Measurements from ENCODE around the gene NOC2L.
A peak's percentile ranks its signal among the peaks of the same experiment; 100 is the strongest.

Gene NOC2L

GRCh38 chr1:958823-959730 is at the start of gene NOC2L:
Gene NOC2L, minus strand, starts transcription at chr1:959256. Its CDS starts 16 bp downstream, at chr1:959240.
- DNase-seq (ENCODE audit: low read depth) = peak; percentile 47

GRCh38 chr1:1006305-1007159 is 47.5 kb upstream of the NOC2L start:
- DNase-seq (ENCODE audit: low read depth) = no peak

More at GRCh38 chr1:958823-959730, at the start of gene NOC2L:
- H3K4me3 ChIP-seq (ENCODE audit: low read depth, low read length) = peak within 1 kb of the TSS; percentile 100

DNA sequence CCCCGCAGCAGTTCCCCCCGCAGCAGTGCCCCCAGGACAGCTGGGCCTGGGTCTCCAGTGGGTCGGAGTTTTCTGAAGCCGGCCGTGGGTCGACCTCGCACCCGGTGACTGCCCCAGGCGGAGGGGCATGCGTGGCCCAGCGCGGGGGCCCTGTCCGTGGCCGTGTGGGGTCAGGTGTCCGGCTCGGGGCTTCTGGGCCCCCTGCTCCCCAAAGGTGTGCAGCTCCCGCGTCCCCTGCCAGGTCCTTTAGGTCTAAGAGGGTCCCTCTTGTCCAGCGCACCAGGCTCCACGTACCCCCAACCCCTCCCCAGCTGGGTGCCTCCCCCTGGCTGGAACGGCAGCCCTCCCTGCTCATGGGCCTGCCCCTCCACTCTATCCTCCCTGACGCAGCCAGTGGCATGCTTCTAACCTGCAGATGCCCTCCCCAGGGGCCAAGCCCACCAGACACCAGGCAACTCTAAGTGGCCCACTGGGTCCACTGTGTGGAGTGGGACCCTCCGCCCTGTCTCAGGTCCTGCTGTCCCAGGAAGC is 46.8 kb upstream of the NOC2L start:
- no peak overlapping the region for H3K4me3 ChIP-seq (ENCODE audit: low read depth, low read length)
- no peak for DNase-seq (ENCODE audit: low read depth)

More at GRCh38 chr1:1006305-1007159, 47.5 kb upstream of the NOC2L start:
- no peak overlapping the region for H3K4me3 ChIP-seq (ENCODE audit: low read depth, low read length)

GRCh38 chr1:1004780-1005697 is 46.0 kb upstream of the NOC2L start:
- H3K4me3 ChIP-seq (ENCODE audit: low read depth, low read length) = no peak overlapping the region
- DNase-seq (ENCODE audit: low read depth) = no peak

GRCh38 chr1:1004420-1004779 is 45.3 kb upstream of the NOC2L start:
- no peak overlapping the region for H3K4me3 ChIP-seq (ENCODE audit: low read depth, low read length)
- DNase-seq (ENCODE audit: low read depth) = no peak

DNA sequence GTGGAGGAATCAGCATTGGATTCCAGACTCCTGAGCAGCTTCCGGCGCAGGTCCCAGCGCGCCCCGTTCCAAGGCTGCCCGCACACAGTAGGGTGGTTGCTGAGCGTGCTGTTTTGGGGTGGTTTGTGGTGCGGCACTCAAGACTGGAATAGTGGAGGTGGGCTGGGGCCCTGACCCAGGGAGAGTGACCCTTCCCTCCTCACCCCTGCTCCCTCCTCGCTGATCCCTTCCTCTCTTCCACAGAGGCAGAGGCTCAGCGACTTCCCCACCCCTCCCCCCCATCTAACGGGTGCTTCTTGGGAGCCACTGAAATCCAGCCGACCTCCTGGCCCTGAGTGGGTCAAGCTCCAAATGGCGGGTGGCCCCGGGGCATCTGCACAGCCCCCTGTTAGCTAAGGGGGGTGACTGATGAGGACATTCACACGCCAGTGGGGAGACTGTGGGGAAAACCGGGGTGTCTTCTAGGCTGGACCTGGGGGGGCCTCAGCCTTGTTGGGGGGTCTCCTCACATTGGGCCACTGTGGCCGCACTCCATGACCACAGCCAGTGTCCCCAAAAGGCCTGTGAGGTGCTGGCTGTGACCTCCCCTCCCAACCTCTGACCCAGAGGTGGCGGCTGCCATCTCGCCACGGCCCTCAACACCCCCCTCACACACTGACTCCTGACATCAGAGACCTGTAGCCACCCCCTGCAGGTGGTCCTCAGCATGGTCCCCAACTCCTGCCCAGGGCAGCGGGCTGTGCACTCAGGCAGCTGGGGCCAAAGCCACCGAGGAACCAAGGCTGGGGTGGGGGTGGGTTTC is 44.8 kb upstream of the NOC2L start:
- H3K4me3 ChIP-seq (ENCODE audit: low read depth, low read length) = no peak overlapping the region
- no peak for DNase-seq (ENCODE audit: low read depth)

DNA sequence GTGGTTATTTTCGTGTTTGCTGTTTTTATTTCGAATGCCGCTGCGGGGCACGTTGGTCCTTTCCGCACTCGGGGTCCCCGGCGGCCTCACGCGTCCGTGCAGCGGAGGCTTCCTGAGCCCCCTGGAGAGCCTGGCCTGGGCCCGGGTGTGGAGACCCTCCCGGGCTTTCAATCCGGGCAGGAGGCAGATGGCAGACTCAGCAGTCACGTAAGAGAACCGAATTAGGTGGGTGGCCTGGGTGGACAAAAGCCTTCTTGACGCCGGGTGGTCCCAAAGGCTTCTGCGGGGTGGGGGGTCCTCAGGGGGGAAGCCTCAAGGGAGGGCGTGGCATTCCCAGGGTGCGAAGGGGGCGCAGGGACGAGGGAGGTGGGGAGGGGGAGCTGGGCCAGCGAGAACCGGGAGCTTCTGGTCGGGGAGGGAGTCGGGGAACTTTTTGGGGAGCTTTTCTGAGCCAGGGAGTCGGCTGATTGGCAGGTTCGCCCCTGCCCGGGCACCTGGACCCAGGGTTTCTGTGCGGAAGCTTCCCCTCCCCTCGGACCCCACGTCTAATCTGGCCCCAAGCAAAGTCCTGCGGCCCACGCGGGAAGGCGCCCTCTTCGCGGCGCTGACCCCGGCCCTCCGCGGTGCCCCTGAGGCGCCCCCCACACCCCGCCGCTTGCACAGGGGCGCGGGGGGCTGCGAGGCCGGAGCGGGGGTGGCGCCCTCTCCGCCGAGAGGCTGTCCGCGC is 42.2 kb upstream of the NOC2L start:
- DNase-seq (ENCODE audit: low read depth) = no peak
- peak overlapping the region; percentile 60 for H3K4me3 ChIP-seq (ENCODE audit: low read depth, low read length)

DNA sequence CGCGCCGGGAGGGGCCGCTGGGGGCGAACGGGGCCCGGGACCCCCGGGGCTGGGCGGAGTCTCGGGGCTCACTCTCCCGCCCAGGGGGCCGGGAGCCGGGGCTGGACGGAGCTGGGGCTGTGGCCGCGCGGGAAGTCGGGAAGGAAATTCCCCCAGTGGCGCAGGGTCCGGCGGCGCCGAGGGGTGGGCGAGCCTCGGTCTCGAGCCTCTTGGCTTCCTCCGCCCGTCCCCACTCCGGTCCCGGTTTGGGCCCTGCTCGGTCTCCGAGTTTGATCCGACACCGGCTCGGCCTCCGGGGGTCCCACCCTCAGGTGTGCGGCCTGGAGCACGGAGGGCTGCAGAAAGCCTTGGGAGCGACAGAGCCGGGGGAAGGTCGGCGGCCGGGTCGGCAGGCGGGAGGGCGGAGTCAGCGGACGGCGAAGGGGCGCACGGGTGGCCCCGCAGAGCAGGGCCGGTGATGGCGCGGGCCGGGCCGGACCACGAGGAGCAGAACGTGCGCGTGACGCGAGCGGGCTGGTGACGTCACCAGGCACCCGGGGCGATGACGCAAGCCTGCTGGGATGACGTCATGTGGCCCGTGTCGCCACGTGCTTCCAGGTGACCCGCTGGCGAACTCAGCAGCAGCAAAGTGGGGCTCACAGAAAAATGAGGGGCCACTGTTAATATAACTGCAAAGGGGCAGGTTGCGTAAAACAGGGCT is 41.5 kb upstream of the NOC2L start:
- H3K4me3 ChIP-seq (ENCODE audit: low read depth, low read length) = peak overlapping the region; percentile 60
- DNase-seq (ENCODE audit: low read depth) = peak; percentile 70

GRCh38 chr1:999725-1000356 is 40.8 kb upstream of the NOC2L start, which contains the start of gene HES4:
Gene HES4, minus strand, starts transcription at chr1:1000097. Its CDS starts 124 bp downstream, at chr1:999973.
- peak within 1 kb of the TSS; percentile 60 for H3K4me3 ChIP-seq (ENCODE audit: low read depth, low read length)
- peak; percentile 76 for DNase-seq (ENCODE audit: low read depth)

GRCh38 chr1:998995-999724 is 40.1 kb upstream of the NOC2L start:
- no peak for DNase-seq (ENCODE audit: low read depth)
- peak overlapping the region; percentile 60 for H3K4me3 ChIP-seq (ENCODE audit: low read depth, low read length)

GRCh38 chr1:998745-998994 is 39.6 kb upstream of the NOC2L start:
- no peak for DNase-seq (ENCODE audit: low read depth)
- peak overlapping the region; percentile 60 for H3K4me3 ChIP-seq (ENCODE audit: low read depth, low read length)

DNA sequence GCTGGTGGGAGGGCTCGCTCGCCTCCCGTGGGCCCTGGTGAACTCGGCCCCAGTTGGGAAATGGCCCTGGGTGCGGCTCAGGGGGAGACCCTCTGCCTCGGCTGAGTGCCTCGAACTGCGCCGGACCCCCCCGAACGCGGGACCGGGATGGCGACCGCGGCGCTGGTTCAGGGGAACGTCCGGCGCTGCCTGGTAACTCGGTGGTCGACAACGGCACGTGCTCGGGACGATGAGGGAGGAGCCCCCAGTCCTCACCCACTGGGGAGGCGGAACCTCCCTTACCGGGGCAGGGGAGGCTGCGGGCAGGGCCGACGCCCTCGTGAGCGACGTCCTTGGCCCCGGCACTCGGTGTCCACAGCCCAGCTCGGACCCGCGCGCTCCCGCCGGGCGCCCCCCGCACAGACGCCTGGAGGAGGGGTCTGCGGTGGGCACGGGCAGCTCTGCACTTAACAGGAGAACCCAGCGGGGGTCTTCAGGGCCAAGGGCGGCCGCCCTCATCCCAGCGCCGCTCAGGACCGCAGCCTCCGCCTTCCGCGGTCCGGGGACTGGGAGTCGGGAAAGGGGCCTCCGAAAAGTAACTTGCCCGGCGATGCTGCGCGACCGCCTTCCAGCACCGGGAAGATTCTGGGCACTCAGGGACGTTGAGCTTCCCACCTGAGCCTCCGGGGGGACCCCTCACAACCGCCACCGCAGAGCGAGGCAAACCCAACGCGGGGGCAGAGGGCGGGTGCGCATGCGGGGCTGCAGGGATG is 39.1 kb upstream of the NOC2L start:
- DNase-seq (ENCODE audit: low read depth) = no peak
- peak overlapping the region; percentile 9 for H3K4me3 ChIP-seq (ENCODE audit: low read depth, low read length)

DNA sequence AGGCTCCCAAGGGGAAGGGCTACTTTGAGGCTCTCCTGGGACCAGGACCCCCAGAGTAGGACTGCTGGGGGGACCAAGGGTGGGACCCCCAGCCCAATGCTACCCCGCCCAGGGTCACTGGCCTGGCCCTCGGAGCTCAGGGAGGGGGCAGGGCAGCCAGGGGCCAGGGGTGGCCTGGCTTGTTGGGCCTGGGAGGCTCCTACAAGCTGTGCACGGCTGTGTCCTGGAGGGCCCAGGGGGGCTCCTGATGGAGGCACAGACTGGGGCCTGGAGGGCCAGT is 38.6 kb upstream of the NOC2L start:
- H3K4me3 ChIP-seq (ENCODE audit: low read depth, low read length) = no peak overlapping the region
- DNase-seq (ENCODE audit: low read depth) = no peak

- H3K4me3 ChIP-seq (ENCODE audit: low read depth, low read length) = no peak overlapping the region
- DNase-seq (ENCODE audit: low read depth) = no peak
These were observed 38.0 kb upstream of the NOC2L start for GRCh38 chr1:996851-997712.

All from skeletal muscle cell (primary cell).